ENCODE measurements around the gene NR5A2.

GRCh38 chr1:200130552-200130951 lies 103.0 kb downstream of the NR5A2 start:
- TF ChIP-seq CTCF (IDR thresholded peaks at IDR 0.05) (peak in 1 of 7 experiments; percentile 7), POLR2A (IDR thresholded peaks at IDR 0.05) (no peak)

Measured in body of pancreas (tissue), 4 donors.